Measurements from ENCODE around the gene MSH5. TPM values are rescaled to one million over a fixed set of nuclear protein-coding genes. Genes with fewer than 3 reads are reported as not detected.
A peak's percentile ranks its signal among the peaks of the same experiment; 100 is the strongest.

Gene MSH5
- total and polyA plus RNA-seq, 9 of the 15 experiments (the other 6 are each of a cell fraction or from before 2014, with no cell fraction given) = 12.5 to 104 (median 46.6) TPM

DNA sequence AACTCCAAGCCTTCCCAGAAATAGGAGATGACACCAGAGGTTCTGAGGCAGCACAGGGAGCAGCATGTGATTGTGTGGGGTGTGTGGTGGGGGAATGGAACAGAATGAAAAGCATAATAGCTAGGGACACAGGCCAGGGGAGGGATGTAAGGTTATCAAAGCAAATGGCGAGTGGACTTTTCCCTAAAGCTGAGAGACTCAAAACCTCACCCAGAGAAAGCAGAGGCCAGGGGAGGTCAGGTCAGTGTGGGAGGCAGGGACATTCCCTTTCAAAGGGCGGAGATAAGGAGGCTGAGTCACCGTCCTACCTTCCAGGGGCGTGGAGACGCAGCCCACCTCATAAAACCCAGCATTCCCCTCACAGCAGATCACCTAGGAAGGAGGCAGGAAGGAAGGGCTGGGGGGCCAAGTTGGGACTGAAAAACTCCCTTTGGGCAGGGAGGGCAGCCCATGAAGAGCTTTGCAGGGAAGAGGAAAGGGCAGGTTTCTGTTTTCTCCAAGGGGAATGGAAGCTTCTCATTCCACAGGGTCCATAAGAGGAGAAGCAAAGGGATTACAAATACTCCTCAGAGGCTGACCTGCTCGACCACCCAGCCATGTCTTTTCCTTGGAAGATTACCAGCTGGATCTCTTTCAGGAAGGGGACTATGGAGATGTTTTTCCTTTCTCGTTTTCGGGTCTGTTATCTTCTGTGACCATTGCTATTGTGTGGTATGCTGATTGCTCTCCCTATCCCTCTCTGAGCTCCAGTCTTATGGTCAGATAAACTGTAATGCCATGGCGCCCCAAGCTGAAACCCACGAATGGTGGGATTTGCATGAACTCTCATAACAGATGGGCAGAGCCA, 49.4 kb upstream of the MSH5 start (continued):
- TF ChIP-seq PYGO2 (tag; IDR thresholded peaks at IDR 0.05) (no peak), RAD21 (CRISPR knock-in tag; conservative IDR thresholded peaks at IDR 0.05 in 1 of 2, IDR thresholded peaks at IDR 0.05 in 1 of 2) (peak; percentile 34 to 44), BRD4 (IDR thresholded peaks at IDR 0.05) (no peak), SMAD2 (IDR thresholded peaks at IDR 0.05; ENCODE audit: low read depth, low read length) (no peak), ZBTB8A (IDR thresholded peaks at IDR 0.05; ENCODE audit: partially characterized antibody) (no peak), HMG20A (CRISPR knock-in tag; conservative IDR thresholded peaks at IDR 0.05) (no peak), STAT5A (IDR thresholded peaks at IDR 0.05; ENCODE audit: borderline replicate concordance, low read length) (peak; percentile 69), NFE2 (IDR thresholded peaks at IDR 0.05; ENCODE audit: low read depth) (peak; percentile 97), LCOR (CRISPR knock-in tag; IDR thresholded peaks at IDR 0.05) (peak; percentile 90), ZNF253 (CRISPR knock-in tag; conservative IDR thresholded peaks at IDR 0.05) (0 out of 2 replicates have a peak, but pooled peaks have one; percentile 56), MIER1 (IDR thresholded peaks at IDR 0.05; ENCODE audit: low read depth) (peak; percentile 33; the same call in 1 of the 2 replicates), C11orf30 (IDR thresholded peaks at IDR 0.05; ENCODE audit: low read depth) (peak; percentile 87), HDAC1 (IDR thresholded peaks at IDR 0.05) (peak; percentile 79 to 94; a peak in 2 of 4 replicates), CXXC5 (CRISPR knock-in tag; IDR thresholded peaks at IDR 0.05) (peak; percentile 91), GABPB2 (CRISPR knock-in tag; conservative IDR thresholded peaks at IDR 0.05) (peak; percentile 72; the same call in 1 of the 2 replicates), DACH1 (IDR thresholded peaks at IDR 0.05; ENCODE audit: partially characterized antibody) (peak; percentile 51)
- TF ChIP-seq, protein P1, sequence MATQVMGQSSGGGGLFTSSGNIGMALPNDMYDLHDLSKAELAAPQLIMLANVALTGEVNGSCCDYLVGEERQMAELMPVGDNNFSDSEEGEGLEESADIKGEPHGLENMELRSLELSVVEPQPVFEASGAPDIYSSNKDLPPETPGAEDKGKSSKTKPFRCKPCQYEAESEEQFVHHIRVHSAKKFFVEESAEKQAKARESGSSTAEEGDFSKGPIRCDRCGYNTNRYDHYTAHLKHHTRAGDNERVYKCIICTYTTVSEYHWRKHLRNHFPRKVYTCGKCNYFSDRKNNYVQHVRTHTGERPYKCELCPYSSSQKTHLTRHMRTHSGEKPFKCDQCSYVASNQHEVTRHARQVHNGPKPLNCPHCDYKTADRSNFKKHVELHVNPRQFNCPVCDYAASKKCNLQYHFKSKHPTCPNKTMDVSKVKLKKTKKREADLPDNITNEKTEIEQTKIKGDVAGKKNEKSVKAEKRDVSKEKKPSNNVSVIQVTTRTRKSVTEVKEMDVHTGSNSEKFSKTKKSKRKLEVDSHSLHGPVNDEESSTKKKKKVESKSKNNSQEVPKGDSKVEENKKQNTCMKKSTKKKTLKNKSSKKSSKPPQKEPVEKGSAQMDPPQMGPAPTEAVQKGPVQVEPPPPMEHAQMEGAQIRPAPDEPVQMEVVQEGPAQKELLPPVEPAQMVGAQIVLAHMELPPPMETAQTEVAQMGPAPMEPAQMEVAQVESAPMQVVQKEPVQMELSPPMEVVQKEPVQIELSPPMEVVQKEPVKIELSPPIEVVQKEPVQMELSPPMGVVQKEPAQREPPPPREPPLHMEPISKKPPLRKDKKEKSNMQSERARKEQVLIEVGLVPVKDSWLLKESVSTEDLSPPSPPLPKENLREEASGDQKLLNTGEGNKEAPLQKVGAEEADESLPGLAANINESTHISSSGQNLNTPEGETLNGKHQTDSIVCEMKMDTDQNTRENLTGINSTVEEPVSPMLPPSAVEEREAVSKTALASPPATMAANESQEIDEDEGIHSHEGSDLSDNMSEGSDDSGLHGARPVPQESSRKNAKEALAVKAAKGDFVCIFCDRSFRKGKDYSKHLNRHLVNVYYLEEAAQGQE (IDR thresholded peaks at IDR 0.05; ENCODE audit: borderline replicate concordance) = peak; percentile 59; the same call in 1 of the 2 replicates
- TF ChIP-seq, protein P1 (CRISPR knock-in tag; IDR thresholded peaks at IDR 0.05; ENCODE audit: low read depth) = 0 out of 2 replicates have a peak, but pooled peaks have one; percentile 8
- TF ChIP-seq, protein P2, sequence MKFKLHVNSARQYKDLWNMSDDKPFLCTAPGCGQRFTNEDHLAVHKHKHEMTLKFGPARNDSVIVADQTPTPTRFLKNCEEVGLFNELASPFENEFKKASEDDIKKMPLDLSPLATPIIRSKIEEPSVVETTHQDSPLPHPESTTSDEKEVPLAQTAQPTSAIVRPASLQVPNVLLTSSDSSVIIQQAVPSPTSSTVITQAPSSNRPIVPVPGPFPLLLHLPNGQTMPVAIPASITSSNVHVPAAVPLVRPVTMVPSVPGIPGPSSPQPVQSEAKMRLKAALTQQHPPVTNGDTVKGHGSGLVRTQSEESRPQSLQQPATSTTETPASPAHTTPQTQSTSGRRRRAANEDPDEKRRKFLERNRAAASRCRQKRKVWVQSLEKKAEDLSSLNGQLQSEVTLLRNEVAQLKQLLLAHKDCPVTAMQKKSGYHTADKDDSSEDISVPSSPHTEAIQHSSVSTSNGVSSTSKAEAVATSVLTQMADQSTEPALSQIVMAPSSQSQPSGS (CRISPR knock-in tag; IDR thresholded peaks at IDR 0.05) = no peak
